Stimulated activated CD4-positive, alpha-beta T cell treated with anti-CD3 and anti-CD28 coated beads, Interleukin-1b, Interleukin-23, amount 100 ng/mL, for 48 hours (primary cell): ENCODE data around the gene GAB2.

ENCODE experiments used
- DNase-seq: peaks from one replicate; pipeline ENCODE4 v3.0.0-alpha.2; 2020

The GAB2 gene

GRCh38 chr11:78338138-78338537 lies 79.5 kb downstream of the GAB2 start:
- DNase-seq: no peak

DNA sequence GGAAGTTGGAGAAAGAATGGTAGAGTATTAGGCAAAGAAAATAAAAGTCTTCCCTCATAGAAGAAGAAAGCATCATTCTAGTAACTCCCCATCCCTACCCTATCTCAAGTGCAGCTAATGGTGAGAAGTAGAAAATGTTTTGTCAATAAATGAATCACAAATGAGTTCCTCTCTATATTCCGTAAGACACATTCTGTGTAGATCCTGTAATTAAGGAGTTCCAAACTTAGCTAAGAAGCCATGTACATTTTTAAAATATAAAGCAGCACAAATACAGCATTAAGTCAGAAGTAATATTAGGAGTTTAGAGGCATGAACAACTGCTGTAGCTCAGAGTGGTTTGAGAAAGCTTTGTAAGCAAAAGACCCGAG lies 80.1 kb downstream of the GAB2 start:
- no peak for DNase-seq

- DNase-seq: no peak
Observed at GRCh38 chr11:78336877-78337553, 80.6 kb downstream of the GAB2 start.

DNA sequence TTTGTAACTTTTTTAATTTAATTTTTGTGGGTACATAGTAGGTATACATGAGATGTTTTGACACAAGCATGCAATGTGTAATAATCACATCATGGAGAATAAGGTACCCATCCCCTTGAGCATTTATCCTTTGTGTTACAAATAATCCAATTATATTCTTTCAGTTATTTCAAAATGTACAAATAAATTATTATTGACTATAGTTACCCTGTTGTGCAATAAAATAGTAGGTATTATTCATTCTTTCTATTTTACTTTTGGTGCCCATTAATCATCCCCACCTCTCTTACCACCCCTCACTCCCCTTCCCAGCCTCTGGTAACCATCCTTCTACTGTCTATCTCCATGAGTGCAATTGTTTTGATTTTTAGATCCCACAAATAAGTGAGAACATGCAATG lies 83.5 kb downstream of the GAB2 start:
- no peak for DNase-seq

DNA sequence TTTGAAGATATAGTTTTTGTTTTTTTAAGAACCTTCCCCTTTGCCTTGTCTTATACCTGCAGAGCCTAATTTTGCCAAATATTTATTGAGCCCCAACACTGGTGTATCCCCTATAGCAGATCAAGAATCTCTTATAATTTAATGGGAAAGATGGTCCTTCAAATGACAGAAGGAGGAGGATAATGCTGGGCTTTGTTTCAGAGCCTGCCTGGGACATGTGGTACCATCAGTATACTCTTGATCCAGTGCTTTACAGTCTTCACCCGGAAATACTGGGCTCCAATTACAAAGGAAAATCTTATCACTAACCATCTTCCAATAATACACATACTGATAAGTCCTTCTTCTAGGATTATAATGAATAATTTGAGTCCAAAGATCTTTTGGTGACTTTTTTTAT lies 84.7 kb downstream of the GAB2 start:
- DNase-seq: no peak

DNA sequence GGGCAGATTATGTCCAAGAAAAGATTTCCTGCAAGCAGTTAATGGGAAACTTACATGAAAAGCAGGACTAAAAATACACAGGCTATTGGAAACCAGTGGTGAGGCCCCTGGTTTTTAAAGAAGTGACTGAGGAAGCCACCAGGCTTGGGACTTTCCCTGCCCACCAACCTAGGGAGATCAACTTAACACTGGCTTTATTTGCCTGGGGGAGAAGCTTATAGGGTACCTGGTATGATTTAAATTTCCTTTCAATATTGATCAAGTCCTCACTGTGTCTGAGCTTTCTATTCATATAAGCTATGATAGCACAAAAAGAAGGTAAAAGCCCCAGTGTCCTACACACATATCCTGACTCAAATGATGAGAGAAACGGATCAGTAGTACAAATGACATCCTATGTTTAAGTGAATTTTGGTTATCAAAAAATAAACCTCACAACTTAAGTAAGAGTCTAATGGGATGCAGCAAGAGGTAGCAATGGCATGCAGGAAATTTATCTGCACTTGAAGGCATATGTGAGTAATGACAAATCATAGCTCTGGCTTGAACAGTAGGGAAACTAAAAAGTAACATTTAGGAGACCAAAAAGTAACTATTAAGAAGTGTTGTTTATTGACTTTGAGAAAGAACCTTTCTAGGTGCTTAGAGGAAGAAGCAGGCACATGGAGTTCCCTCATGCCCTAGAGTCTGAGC lies 85.3 kb downstream of the GAB2 start:
- no peak for DNase-seq

DNA sequence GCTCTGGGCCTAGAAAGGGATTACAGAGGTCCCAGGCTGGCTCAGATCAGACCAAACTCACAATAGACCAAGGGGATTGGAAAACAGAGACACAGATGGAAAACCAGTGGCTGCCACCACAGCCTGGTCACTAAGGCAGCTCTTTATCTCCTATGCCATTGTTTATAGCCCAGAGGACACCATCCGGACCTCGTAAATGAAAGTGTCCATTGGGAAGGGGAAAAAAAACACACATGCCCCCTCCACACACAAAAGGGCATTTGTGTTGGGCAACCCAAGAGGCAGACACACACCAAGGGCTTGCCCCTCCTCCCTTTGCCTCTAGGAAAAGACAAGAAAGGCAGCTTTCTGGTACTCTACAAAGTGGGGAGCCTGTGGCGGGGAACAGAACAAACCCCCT lies 85.9 kb downstream of the GAB2 start:
- DNase-seq: no peak

GRCh38 chr11:78330361-78330760 lies 87.3 kb downstream of the GAB2 start:
- no peak for DNase-seq

GRCh38 chr11:78327945-78328344 lies 89.7 kb downstream of the GAB2 start:
- no peak for DNase-seq

- no peak for DNase-seq
Observed at GRCh38 chr11:78325274-78325781, 92.3 kb downstream of the GAB2 start.

DNA sequence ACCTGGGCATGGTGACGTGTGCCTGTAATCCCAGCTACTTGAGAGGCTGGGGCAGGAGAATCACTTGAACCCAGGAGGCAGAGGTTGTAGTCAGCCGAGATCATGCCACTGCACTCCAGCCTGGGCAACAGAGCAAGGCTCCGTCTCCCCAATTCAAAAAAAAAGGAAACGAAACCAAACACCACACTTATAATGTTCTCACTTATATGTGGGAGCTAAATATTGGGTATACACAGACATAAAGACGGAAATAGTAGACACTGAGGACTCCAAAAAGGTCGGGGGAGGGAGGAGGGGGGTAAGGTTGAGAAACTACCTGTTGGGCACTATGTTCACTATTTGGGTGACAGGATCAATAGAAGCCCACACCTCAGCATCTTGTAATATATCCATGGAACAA lies 94.3 kb downstream of the GAB2 start:
- no peak for DNase-seq

DNA sequence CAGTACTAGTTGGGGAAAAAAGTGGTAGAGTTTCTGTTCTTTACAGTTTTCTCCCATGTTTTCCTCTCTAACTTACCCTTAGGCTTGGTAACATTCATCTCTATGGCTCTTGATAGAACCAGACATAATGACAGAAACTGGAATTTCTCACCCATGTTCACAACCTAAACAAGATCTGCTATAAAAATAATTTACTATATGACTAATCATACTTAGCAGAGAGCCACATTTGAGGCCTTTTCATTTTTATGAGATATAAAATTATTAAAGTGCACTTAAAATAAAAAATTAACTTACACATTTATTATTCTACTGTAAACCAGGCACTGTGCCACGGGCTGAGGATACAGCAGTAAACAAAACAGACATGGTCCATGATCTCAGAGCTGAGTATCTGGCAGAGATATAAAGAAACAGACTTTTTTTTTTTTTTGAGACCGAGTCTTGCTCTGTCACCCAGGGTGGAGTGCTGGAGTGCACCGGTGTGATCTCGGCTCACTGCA lies 98.1 kb downstream of the GAB2 start:
- no peak for DNase-seq

DNA sequence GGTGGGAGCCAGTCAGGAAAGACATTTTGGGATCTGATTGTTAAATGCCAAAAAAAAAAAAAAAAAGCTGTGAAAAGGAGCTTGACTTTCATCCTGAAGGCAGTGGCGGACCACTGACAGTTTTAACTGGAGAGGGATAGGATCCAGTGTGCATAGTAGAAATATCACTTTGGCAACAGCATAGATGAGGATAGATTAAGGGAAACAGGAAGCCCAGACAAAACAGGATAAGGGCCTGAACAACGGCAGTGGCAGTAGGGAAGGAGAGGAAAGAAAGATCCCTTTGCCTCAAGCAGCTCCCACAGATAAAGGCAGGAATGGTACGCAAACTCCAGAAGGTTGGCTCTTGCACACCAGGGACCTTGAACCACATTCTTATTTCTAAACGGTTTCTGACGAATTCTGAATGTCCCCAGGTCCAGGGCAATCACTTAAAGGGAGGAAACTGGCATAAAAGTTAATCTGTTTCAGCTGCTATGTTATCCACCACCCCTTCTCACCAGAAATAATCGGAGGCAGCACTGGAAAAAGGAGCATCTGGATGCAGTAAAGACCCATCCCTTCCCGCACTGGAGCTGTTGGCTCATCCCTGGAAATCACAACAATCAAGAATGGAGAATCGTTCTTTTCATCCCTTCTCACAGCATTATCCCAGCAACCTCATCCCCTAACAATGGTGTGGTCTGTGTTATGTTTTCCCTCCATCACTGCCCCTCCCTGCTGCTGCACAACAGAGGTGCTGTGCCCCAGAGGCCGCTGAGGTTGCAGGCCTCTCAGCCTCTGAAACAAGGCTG lies 99.1 kb downstream of the GAB2 start:
- DNase-seq: no peak

DNA sequence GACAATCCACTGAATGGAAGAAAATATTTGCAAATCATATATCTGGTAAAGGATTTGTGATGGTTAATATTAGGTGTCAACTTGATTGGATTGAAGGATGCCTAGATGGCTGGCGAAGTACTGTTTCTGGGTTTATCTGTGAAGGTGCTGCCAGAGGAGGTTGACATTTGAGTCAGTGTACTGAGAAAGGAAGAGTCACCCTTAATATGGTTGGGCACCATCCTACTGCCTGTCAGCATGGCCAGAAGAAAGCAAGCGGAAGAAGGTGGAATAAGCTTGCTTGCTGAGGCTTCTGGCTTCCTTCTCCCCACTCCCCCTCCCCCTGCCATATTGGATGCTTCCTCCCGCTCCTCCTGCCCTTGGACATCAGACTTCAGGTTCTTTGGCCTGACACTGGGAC lies 101.9 kb downstream of the GAB2 start:
- no peak for DNase-seq

- no peak for DNase-seq
Observed at GRCh38 chr11:78314762-78315161, 102.9 kb downstream of the GAB2 start.

GRCh38 chr11:78313898-78314297 lies 103.7 kb downstream of the GAB2 start:
- DNase-seq: no peak

GRCh38 chr11:78313181-78313795 lies 104.3 kb downstream of the GAB2 start:
- no peak for DNase-seq

DNA sequence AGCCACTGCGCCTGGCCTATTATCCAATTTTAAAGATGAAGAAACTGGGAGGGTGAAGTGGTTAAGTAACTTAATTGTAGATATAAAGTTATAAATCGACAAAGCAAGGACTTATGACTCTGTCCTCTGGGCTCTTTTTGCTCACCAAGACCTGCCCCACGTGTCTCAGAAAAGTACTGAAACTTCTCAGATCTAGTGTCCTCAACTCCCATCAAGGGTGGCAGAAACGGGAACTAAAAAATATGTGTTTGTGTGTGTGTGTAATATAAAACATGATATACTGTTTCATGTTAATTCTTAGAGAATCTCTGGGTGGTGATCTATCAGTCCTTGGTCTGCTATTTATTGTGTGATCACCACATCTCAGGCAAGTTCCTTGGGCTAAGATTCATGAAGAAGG lies 104.9 kb downstream of the GAB2 start:
- no peak for DNase-seq

GRCh38 chr11:78311702-78312371 lies 105.8 kb downstream of the GAB2 start:
- no peak for DNase-seq

DNA sequence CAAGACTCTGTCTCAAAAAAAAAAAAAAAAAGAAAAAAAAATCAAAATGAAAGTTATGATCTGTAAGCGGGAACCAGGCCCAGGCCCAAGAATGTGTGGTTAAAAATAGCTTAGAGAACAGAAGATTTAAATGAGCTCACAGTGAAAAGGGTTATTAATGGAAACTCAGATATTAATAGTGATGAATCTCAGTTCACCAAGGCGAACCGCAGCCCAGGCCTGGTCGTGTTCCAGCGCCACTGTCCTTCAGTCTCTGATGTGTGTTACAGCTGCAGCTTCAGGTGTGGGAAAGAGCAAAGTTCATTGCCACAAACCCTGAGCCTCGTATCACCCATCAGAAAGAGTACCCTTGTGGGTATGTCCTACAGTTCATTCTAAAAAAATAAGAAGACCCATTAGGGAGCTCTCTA lies 107.1 kb downstream of the GAB2 start:
- DNase-seq: no peak

- DNase-seq: no peak
Observed at GRCh38 chr11:78304201-78304600, 113.4 kb downstream of the GAB2 start.

DNA sequence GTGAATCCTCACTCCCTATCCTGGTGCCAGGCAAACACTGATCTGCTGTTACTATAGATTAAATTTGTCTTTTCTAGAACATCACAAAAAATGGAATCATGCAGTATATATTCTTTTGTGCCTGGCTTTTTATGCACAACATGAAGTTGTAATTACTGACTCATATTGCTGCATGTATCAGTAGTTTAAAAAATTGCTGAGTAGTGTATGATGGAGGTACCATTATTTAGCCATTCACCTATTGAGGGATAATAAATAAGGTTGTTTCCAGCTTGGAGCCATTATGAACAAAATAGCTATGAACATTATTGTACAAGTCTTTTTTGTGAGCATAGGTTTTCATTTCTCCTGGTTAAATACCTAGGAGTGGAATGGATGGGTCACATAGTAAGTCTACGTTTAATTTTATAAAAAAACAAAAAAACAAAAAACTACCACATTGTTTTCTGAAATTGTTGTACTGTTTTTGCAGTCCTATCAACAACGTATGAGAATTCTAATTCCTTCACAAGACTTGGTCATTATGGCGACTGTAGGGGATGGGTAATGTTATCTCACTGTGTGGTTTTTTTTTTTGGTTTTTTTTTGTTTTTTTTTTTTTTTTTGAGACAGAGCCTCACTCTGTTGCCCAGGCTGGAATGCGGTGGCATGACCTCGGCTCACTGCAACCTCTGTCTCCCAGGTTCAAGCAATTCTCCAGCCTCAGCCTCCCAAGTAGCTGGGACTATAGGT lies 117.3 kb downstream of the GAB2 start:
- DNase-seq: no peak
